Measurements from ENCODE around the gene TRPM5. TPM values are rescaled to one million over a fixed set of nuclear protein-coding genes. Genes with fewer than 3 reads are reported as not detected.

The TRPM5 gene
- total RNA-seq, 2 donors from 2014 or later = 1.3 to 1.9 TPM

- H3K4me3 ChIP-seq = no peak overlapping the region
- H3K4me1 ChIP-seq = peaks cover 7% of the 10 kb centered on the region
- intact Hi-C loops (cut with DNase I) = no loop called here
- no peaks in the 10 kb centered on the region for H3K36me3 ChIP-seq
- no peak overlapping the region for H3K27ac ChIP-seq
- no peak for DNase-seq
- H3K9me3 ChIP-seq = no peaks in the 10 kb centered on the region
- no peak overlapping the region for H3K9ac ChIP-seq (ENCODE audit: low read depth in 2 of 2, low read length in 2 of 2)
- TF ChIP-seq, protein P1, sequence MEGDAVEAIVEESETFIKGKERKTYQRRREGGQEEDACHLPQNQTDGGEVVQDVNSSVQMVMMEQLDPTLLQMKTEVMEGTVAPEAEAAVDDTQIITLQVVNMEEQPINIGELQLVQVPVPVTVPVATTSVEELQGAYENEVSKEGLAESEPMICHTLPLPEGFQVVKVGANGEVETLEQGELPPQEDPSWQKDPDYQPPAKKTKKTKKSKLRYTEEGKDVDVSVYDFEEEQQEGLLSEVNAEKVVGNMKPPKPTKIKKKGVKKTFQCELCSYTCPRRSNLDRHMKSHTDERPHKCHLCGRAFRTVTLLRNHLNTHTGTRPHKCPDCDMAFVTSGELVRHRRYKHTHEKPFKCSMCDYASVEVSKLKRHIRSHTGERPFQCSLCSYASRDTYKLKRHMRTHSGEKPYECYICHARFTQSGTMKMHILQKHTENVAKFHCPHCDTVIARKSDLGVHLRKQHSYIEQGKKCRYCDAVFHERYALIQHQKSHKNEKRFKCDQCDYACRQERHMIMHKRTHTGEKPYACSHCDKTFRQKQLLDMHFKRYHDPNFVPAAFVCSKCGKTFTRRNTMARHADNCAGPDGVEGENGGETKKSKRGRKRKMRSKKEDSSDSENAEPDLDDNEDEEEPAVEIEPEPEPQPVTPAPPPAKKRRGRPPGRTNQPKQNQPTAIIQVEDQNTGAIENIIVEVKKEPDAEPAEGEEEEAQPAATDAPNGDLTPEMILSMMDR (IDR thresholded peaks at IDR 0.05) = no peak
- peaks cover 7% of the 10 kb centered on the region for H3K27me3 ChIP-seq
Observed at GRCh38 chr11:2418693-2419360, 25.5 kb downstream of the TRPM5 start.

DNA sequence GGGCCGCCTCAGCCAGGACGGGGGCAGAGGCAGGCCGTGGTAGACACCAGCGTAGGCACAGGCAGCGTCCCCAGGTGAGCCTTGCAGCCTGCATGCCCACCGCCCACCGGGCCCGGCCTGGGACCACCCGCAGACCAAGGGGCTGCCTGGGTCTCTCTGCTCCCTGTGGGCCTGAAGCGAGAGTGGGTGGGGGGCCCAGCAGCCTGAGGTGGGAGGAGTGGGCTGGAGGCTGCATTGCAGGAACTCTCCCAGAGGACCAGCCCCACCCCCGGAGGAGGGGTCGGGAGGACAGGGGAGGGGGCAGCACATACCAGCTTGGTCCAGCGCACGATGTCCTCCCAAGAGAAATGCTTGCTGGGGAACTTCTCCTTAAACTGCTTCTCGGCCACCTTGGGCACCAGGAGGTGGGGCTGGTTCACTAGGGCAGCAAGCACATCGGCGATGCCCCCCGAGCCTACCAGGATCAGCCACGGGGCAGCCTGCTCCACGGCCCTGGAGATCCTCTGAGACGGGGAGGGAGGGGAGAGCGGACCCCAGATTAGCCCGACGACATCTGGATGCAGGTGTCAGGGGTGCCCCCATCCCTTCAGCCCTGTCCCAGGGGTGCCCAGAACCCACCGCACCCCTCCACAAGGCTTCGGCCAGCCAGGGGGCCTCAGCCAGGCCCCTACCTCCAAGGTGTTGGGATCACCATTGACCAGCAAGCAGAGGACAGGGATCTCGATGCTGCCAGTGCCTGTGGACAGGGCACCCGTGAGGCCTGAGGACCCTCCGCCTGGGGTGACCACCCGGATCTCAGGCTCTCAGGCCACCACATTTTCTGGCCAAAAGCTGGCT, 26.2 kb downstream of the TRPM5 start:
- Histone ChIP-seq H3K4me1 (peaks cover 7% of the 10 kb centered on the region), H3K36me3 (no peaks in the 10 kb centered on the region), H3K27ac (no peak overlapping the region), H3K9ac (ENCODE audit: low read depth in 2 of 2, low read length in 2 of 2) (no peak overlapping the region), H3K9me3 (no peaks in the 10 kb centered on the region), H3K4me3 (no peak overlapping the region), H3K27me3 (peaks cover 7% of the 10 kb centered on the region)
- TF ChIP-seq, protein P1 (IDR thresholded peaks at IDR 0.05) = no peak
- intact Hi-C loops (cut with DNase I) = no loop called here
- DNase-seq = no peak

DNA sequence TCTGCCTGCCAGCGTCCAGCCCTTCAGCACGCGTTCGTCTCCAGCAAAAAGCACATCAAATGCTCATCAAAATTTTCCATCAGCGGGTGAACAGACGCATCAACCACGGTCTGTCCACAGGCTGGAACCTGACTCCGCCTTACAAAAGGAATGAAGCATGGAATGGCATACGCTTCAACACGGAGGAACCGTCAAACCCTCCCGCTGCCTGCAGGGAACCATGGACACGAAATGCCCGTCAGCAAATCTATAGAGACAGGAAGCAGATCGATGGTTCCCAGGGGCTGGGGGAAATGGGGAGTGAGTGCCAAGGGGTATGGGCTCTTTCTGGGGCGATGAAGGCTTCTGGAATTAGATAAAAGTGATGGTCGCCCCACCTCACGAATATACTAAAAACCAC, 27.5 kb downstream of the TRPM5 start:
- Histone ChIP-seq H3K36me3 (no peaks in the 10 kb centered on the region), H3K9ac (ENCODE audit: low read depth in 2 of 2, low read length in 2 of 2) (no peak overlapping the region), H3K9me3 (no peaks in the 10 kb centered on the region), H3K4me1 (peaks cover 7% of the 10 kb centered on the region), H3K27me3 (peaks cover 7% of the 10 kb centered on the region), H3K4me3 (no peak overlapping the region), H3K27ac (no peak overlapping the region)
- intact Hi-C loops (cut with DNase I) = no loop called here
- TF ChIP-seq, protein P1 (IDR thresholded peaks at IDR 0.05) = no peak
- DNase-seq = no peak

DNA sequence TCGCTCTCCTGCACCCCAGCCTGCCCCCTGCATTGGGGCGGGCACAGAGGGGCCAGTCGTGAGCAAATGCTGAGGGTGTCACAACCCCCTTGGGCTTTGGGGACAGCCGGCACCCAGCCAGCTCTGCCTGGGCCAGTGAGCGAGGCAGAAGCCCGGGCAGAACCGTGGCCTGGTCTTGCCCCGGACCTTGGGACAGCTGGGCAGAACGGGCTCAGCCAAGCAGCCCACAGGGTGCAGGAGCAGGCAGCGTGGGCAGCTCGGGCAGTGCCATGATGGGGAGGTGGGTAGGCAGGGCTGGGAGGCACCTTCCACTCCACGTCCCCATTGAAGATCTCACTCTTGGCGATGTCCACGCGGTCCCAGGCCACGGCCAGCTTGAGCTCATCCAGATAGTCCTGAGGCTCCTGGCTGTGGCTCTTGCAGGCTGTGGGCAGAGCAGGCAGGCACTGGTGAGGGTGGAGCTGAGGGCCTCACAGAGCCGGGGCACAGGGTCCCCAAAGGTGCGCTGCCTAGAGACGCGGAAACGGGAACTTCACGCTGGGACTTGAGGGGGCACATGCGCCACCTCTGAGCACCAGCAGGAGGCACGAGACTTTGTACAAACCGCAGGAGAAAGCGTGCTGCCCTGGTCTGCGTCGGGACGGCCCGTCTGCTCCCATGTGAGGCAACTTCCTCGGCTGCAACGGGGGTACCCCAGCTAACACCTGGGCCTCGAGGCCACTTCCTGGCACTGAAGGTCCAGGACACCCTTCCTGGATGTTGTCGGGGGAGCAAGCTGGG, 28.5 kb downstream of the TRPM5 start:
- Histone ChIP-seq H3K9ac (ENCODE audit: low read depth in 2 of 2, low read length in 2 of 2) (no peak overlapping the region), H3K4me1 (peaks cover 7% of the 10 kb centered on the region), H3K36me3 (no peaks in the 10 kb centered on the region), H3K9me3 (no peaks in the 10 kb centered on the region), H3K27me3 (no peaks in the 10 kb centered on the region), H3K27ac (no peak overlapping the region), H3K4me3 (no peak overlapping the region)
- intact Hi-C loops (cut with DNase I) = no loop called here
- no peak for DNase-seq
- TF ChIP-seq, protein P1 (IDR thresholded peaks at IDR 0.05) = no peak

GRCh38 chr11:2415171-2415570, 29.1 kb downstream of the TRPM5 start:
- TF ChIP-seq, protein P1 (IDR thresholded peaks at IDR 0.05) = no peak
- intact Hi-C loops (cut with DNase I) = no loop called here

More at GRCh38 chr11:2415171-2415570, 29.1 kb downstream of the TRPM5 start:
- no peak overlapping the region for H3K9ac ChIP-seq (ENCODE audit: low read depth in 2 of 2, low read length in 2 of 2)
- no peak overlapping the region for H3K27ac ChIP-seq
- H3K27me3 ChIP-seq = no peaks in the 10 kb centered on the region
- H3K36me3 ChIP-seq = no peaks in the 10 kb centered on the region
- no peak overlapping the region for H3K4me3 ChIP-seq
- no peak for DNase-seq
- H3K4me1 ChIP-seq = peaks cover 3% of the 10 kb centered on the region
- no peaks in the 10 kb centered on the region for H3K9me3 ChIP-seq

Data from colonic mucosa (tissue), 4 donors.